ENCODE data around the gene OGFRL1. TPM values are rescaled to one million over a fixed set of nuclear protein-coding genes. Genes with fewer than 3 reads are reported as not detected.

OGFRL1 gene
- total and polyA plus RNA-seq, 9 of the 15 experiments (the other 6 are each of a cell fraction or from before 2014, with no cell fraction given): 0.01 to 0.07 (median 0.03) TPM

- no peak for TF ChIP-seq ATF6 (CRISPR knock-in tag; IDR thresholded peaks at IDR 0.05)
- no peak for TF ChIP-seq MLX (CRISPR knock-in tag; conservative IDR thresholded peaks at IDR 0.05)
- no peak for TF ChIP-seq CBFA2T3 (IDR thresholded peaks at IDR 0.05)
- TF ChIP-seq MTA2 (IDR thresholded peaks at IDR 0.05; ENCODE audit: low read depth): no peak
- TF ChIP-seq ZNF584 (CRISPR knock-in tag; IDR thresholded peaks at IDR 0.05; ENCODE audit: low read depth): no peak
- TF ChIP-seq ZNF146 (CRISPR knock-in tag; IDR thresholded peaks at IDR 0.05; ENCODE audit: unreplicated experiment): no peak
- TF ChIP-seq ATF4 (CRISPR knock-in tag; IDR thresholded peaks at IDR 0.05): no peak
- TF ChIP-seq SNRNP70 (optimal IDR thresholded peaks at IDR 0.05; ENCODE audit: low read depth, low read length): no peak
- no peak for TF ChIP-seq ZBTB34 (CRISPR knock-in tag; IDR thresholded peaks at IDR 0.05)
- no peak for TF ChIP-seq DPF2 (IDR thresholded peaks at IDR 0.05)
- no peak for TF ChIP-seq RBM34 (IDR thresholded peaks at IDR 0.05; ENCODE audit: borderline replicate concordance, insufficient read depth, low read length)
- no peak for TF ChIP-seq ZNF766 (CRISPR knock-in tag; conservative IDR thresholded peaks at IDR 0.05)
- no peak for TF ChIP-seq GATAD2A (IDR thresholded peaks at IDR 0.05)
Observed at GRCh38 chr6:71239694-71240093, 48.9 kb upstream of the OGFRL1 start (continued).
